Colonic mucosa (tissue), 4 donors: ENCODE results near the gene CTDNEP1. TPM values are rescaled to one million over a fixed set of nuclear protein-coding genes. Genes with fewer than 3 reads are reported as not detected.

Experiments used
- DNase-seq: peaks from one replicate; pipeline ENCODE4 v3.0.0-alpha.2; 2020
- H3K27ac ChIP-seq: fragments of 200-600 bp; one replicate; pipeline ENCODE4 v1.8.0; 2021
- H3K27me3 ChIP-seq: fragments of 200-600 bp; one replicate; pipeline ENCODE4 v1.8.0; 2021
- H3K36me3 ChIP-seq: fragments of 200-600 bp; one replicate; pipeline ENCODE4 v1.8.0; 2021
- H3K4me1 ChIP-seq: fragments of 200-600 bp; one replicate; pipeline ENCODE4 v1.8.0; 2021; ENCODE audit warnings: mild to moderate bottlenecking
- H3K4me3 ChIP-seq: fragments of 200-600 bp; one replicate; pipeline ENCODE4 v1.8.0; 2021
- H3K9ac ChIP-seq, 2 donors: one replicate each; pipeline ENCODE4 v1.7.0; 2013; ENCODE audit warnings: control low read depth in 2 of 2, low read depth in 2 of 2, low read length in 2 of 2
- H3K9me3 ChIP-seq: fragments of 200-600 bp; one replicate; pipeline ENCODE4 v1.8.0; 2021
- CTCF ChIP-seq: fragments of 200-600 bp; IDR thresholded peaks from one replicate; pipeline ENCODE4 v1.8.0; 2022; ENCODE audit warnings: antibody characterized with exemption, mild to moderate bottlenecking
- intact Hi-C: fragments of 100-400 bp; cut with DNase I; formaldehyde crosslinking; loops from one replicate; pipeline ENCODE4 v1.14.1; 2022
- total RNA-seq, 2 donors: library from RNA; stranded (reverse); fragmentation: NEBNext Ultra II Directional in 1 of 2; extraction: Animal tissue kit (Norgen Biotek cat#: 25700) in 1 of 2; gene quantifications; one replicate each; pipeline ENCODE4 v1.2.1, GENCODE V29; 2021
- donor health status: healthy.
- donor health status: DM: no; HTN: no; CAD: no.
- donor health status: DM: no; HTN: no; CAD: no.

Gene CTDNEP1
- total RNA-seq, 2 donors from 2014 or later: 124 to 145 TPM

GRCh38 chr17:7293816-7294613 lies 42.5 kb upstream of the CTDNEP1 start:
- peak overlapping the region; percentile 76 for H3K27ac ChIP-seq
- no peak for TF ChIP-seq CTCF
- peaks cover 4% of the 10 kb centered on the region for H3K27me3 ChIP-seq
- peak overlapping the region; percentile 26 for H3K4me3 ChIP-seq
- intact Hi-C loops: no loop called here
- H3K9ac ChIP-seq: peak overlapping the region; percentile 43 to 70
- H3K4me1 ChIP-seq: peaks cover 16% of the 10 kb centered on the region
- peak; percentile 94 for DNase-seq
- no peaks in the 10 kb centered on the region for H3K36me3 ChIP-seq
- H3K9me3 ChIP-seq: no peaks in the 10 kb centered on the region

GRCh38 chr17:7293159-7293558 lies 41.6 kb upstream of the CTDNEP1 start:
- no peak overlapping the region for H3K4me3 ChIP-seq
- peaks cover 16% of the 10 kb centered on the region for H3K4me1 ChIP-seq
- intact Hi-C loops: no loop called here
- no peaks in the 10 kb centered on the region for H3K36me3 ChIP-seq
- H3K9ac ChIP-seq: peak overlapping the region in 1 of 2 donors; percentile 70
- no peak overlapping the region for H3K27ac ChIP-seq
- DNase-seq: no peak
- TF ChIP-seq CTCF: no peak
- peaks cover 4% of the 10 kb centered on the region for H3K27me3 ChIP-seq
- H3K9me3 ChIP-seq: no peaks in the 10 kb centered on the region

DNA sequence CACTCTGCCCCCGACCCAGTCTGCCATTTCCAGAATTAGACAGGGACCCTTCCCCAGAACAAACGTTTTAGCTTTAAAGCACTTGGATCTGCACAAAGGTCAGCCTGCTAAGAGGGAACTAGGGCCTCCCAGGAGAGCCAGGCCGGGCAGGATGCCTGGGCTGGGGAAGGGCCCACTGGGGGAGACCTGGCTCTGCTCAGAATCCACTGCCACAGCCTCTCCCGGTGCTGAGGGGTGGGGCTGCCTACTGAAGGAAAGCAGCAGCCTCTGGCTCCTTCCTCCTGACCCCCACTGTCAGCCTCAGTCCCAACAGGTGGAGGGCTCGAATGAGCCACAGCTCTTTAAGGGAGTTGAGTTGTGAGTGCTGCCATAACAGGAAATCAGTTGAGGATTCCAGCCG lies 41.2 kb upstream of the CTDNEP1 start:
- intact Hi-C loops: no loop called here
- Histone ChIP-seq H3K4me3 (no peak overlapping the region), H3K27me3 (peaks cover 4% of the 10 kb centered on the region), H3K27ac (no peak overlapping the region), H3K4me1 (peaks cover 16% of the 10 kb centered on the region), H3K9ac (peak overlapping the region; percentile 24 to 70), H3K36me3 (no peaks in the 10 kb centered on the region), H3K9me3 (no peaks in the 10 kb centered on the region)
- no peak for DNase-seq
- TF ChIP-seq CTCF: no peak

DNA sequence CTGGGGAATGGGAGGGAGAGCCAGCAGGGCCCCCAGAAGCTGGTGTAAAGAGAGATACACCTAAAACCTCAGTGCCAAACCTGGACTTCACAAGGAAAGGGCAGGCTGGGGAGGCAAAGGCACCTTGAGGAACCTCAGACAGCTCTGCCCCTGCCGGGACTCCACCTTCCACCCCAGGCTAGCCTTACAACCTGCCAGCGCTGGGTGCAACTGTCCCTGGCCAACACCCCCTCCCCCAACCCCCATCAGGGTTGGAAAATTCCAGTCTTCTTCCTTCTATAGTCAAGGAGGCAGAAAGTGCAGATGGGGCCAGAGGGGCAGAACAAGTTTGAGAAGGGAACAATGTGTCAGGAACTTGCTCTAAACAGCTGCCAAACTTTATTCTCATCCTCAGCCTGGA lies 40.7 kb upstream of the CTDNEP1 start:
- Histone ChIP-seq H3K4me1 (peaks cover 16% of the 10 kb centered on the region), H3K4me3 (no peak overlapping the region), H3K27me3 (peaks cover 4% of the 10 kb centered on the region), H3K36me3 (no peaks in the 10 kb centered on the region), H3K9ac (peak overlapping the region in 1 of 2 donors; percentile 70), H3K9me3 (no peaks in the 10 kb centered on the region), H3K27ac (no peak overlapping the region)
- intact Hi-C loops: no loop called here
- no peak for TF ChIP-seq CTCF
- no peak for DNase-seq

GRCh38 chr17:7290685-7291084 lies 39.2 kb upstream of the CTDNEP1 start:
- no peak overlapping the region for H3K27ac ChIP-seq
- no peak overlapping the region for H3K4me3 ChIP-seq
- no peak overlapping the region for H3K9ac ChIP-seq
- peaks cover 12% of the 10 kb centered on the region for H3K4me1 ChIP-seq
- intact Hi-C loops: no loop called here
- no peak for TF ChIP-seq CTCF
- H3K27me3 ChIP-seq: peaks cover 4% of the 10 kb centered on the region
- no peaks in the 10 kb centered on the region for H3K36me3 ChIP-seq
- no peaks in the 10 kb centered on the region for H3K9me3 ChIP-seq
- DNase-seq: no peak
